CD4-positive, alpha-beta T cell treated with Interferon gamma for 1 hour (primary cell): ENCODE results near the gene PIEZO1.
"Not testable (repeated sequence)": the region's sequence is repeated elsewhere in the genome, so short reads cannot be mapped to it uniquely, and the experiment has no call there.

Experiments used
- DNase-seq: peaks from one replicate; pipeline ENCODE4 v3.0.0-alpha.2; 2020

PIEZO1 gene

GRCh38 chr16:88685156-88686061 is 99.6 kb downstream of the PIEZO1 start:
- peak; percentile 50 for DNase-seq

GRCh38 chr16:88684569-88685155 is 100.4 kb downstream of the PIEZO1 start:
- no peak for DNase-seq

- DNase-seq: peak; percentile 74
These were observed 103.1 kb downstream of the PIEZO1 start for GRCh38 chr16:88681709-88682451.

GRCh38 chr16:88681084-88681680 is 103.8 kb downstream of the PIEZO1 start:
- peak; percentile 58 for DNase-seq

- DNase-seq: no peak
These were observed 104.4 kb downstream of the PIEZO1 start for GRCh38 chr16:88680554-88681083.

GRCh38 chr16:88678224-88678979 is 106.6 kb downstream of the PIEZO1 start:
- no peak for DNase-seq

- DNase-seq: no peak
These were observed 107.3 kb downstream of the PIEZO1 start for GRCh38 chr16:88677721-88678120.

GRCh38 chr16:88676502-88677242 is 108.3 kb downstream of the PIEZO1 start:
- DNase-seq: no peak

GRCh38 chr16:88673716-88674379 is 111.2 kb downstream of the PIEZO1 start:
- no peak for DNase-seq

GRCh38 chr16:88672776-88673175 is 112.2 kb downstream of the PIEZO1 start:
- no peak for DNase-seq

GRCh38 chr16:88671806-88672205 is 113.2 kb downstream of the PIEZO1 start:
- no peak for DNase-seq

- DNase-seq: no peak
These were observed 115.0 kb downstream of the PIEZO1 start for GRCh38 chr16:88669980-88670379.

GRCh38 chr16:88669493-88669892 is 115.5 kb downstream of the PIEZO1 start:
- not testable (repeated sequence) for DNase-seq

GRCh38 chr16:88667461-88667860 is 117.6 kb downstream of the PIEZO1 start:
- no peak for DNase-seq

- DNase-seq: no peak
These were observed 119.5 kb downstream of the PIEZO1 start for GRCh38 chr16:88665570-88665969.
